Trophoblast cell (in vitro differentiated cells and primary cell): ENCODE data around the gene IZUMO2.
"Not testable (repeated sequence)": the region's sequence is repeated elsewhere in the genome, so short reads cannot be mapped to it uniquely, and the experiment has no call there.

Source experiments
- DNase-seq, 2 donors: peaks; one replicate each; pipeline ENCODE4 v3.0.0-alpha.2; 2016
- H2AFZ ChIP-seq: 2 replicates; pipeline ENCODE4 v1.6.1; 2013; ENCODE audit warnings: low read length, moderate library complexity, mild to moderate bottlenecking; ENCODE audit not compliant: insufficient read depth, poor library complexity
- H2AK5ac ChIP-seq: 2 replicates; pipeline ENCODE4 v1.6.1; 2013; ENCODE audit warnings: mild to moderate bottlenecking, low read length
- H2BK120ac ChIP-seq: 2 replicates; pipeline ENCODE4 v1.6.1; 2013; ENCODE audit warnings: low read length, mild to moderate bottlenecking, moderate library complexity; ENCODE audit not compliant: insufficient read depth, poor library complexity
- H2BK12ac ChIP-seq: 2 replicates; pipeline ENCODE4 v1.6.1; 2013; ENCODE audit warnings: mild to moderate bottlenecking, low read length, moderate library complexity
- H2BK5ac ChIP-seq: 2 replicates; pipeline ENCODE4 v1.6.1; 2013; ENCODE audit warnings: low read length, low read depth, moderate library complexity, mild to moderate bottlenecking; ENCODE audit not compliant: poor library complexity
- H3K14ac ChIP-seq: 2 replicates; pipeline ENCODE4 v1.6.1; 2013; ENCODE audit warnings: mild to moderate bottlenecking, low read length
- H3K18ac ChIP-seq: 2 replicates; pipeline ENCODE4 v1.6.1; 2013; ENCODE audit warnings: mild to moderate bottlenecking, low read length
- H3K23ac ChIP-seq: 2 replicates; pipeline ENCODE4 v1.6.1; 2013; ENCODE audit warnings: low read length
- H3K27ac ChIP-seq: 2 replicates; pipeline ENCODE4 v1.5.1; 2013; ENCODE audit warnings: low read depth, mild to moderate bottlenecking, inconsistent platforms, low read length, moderate library complexity
- H3K27me3 ChIP-seq: 2 replicates; pipeline ENCODE4 v1.6.1; 2013; ENCODE audit warnings: inconsistent platforms, mild to moderate bottlenecking, low read length, moderate library complexity; ENCODE audit not compliant: insufficient read depth
- H3K36me3 ChIP-seq, 2 experiments: 1 replicate in 1 of 2; 2 replicates in 1 of 2; pipeline ENCODE4 v1.6.1; 2013; ENCODE audit warnings: low read length in 2 of 2, mild to moderate bottlenecking in 2 of 2, moderate library complexity in 1 of 2; ENCODE audit not compliant: insufficient read depth in 2 of 2, control insufficient read depth in 1 of 2
- H3K4ac ChIP-seq: 2 replicates; pipeline ENCODE4 v1.6.1; 2013; ENCODE audit warnings: low read depth, mild to moderate bottlenecking, low read length, moderate library complexity
- H3K4me1 ChIP-seq, 2 experiments: 1 replicate in 1 of 2; 2 replicates in 1 of 2; pipeline ENCODE4 v1.6.1; 2013; ENCODE audit warnings: low read length in 2 of 2, mild to moderate bottlenecking in 2 of 2, moderate library complexity in 1 of 2; ENCODE audit not compliant: insufficient read depth in 2 of 2, control insufficient read depth in 1 of 2
- H3K4me2 ChIP-seq: 2 replicates; pipeline ENCODE4 v1.6.1; 2013; ENCODE audit warnings: inconsistent platforms, mild to moderate bottlenecking, low read length, moderate library complexity
- H3K4me3 ChIP-seq: 2 replicates; pipeline ENCODE4 v1.5.1; 2013; ENCODE audit warnings: mild to moderate bottlenecking, low read depth, low read length, inconsistent platforms
- H3K79me1 ChIP-seq: one replicate; pipeline ENCODE4 v1.6.1; 2013; ENCODE audit warnings: low read length
- H3K79me2 ChIP-seq: 2 replicates; pipeline ENCODE4 v1.6.1; 2013; ENCODE audit warnings: low read length, mild to moderate bottlenecking; ENCODE audit not compliant: control insufficient read depth, insufficient read depth, poor library complexity
- H3K9ac ChIP-seq: 2 replicates; pipeline ENCODE4 v1.6.1; 2013; ENCODE audit warnings: mild to moderate bottlenecking, low read length
- H3K9me3 ChIP-seq: 2 replicates; pipeline ENCODE4 v1.6.1; 2013; ENCODE audit warnings: low read depth, mild to moderate bottlenecking, control low read depth, inconsistent platforms, low read length; ENCODE audit not compliant: insufficient read depth
- H4K12ac ChIP-seq: 2 replicates; pipeline ENCODE4 v1.6.1; 2013; ENCODE audit warnings: low read depth, mild to moderate bottlenecking, low read length, moderate library complexity
- H4K8ac ChIP-seq: 2 replicates; pipeline ENCODE4 v1.6.1; 2013; ENCODE audit warnings: low read depth, mild to moderate bottlenecking, low read length, moderate library complexity
- H4K91ac ChIP-seq: one replicate; pipeline ENCODE4 v1.6.1; 2013; ENCODE audit warnings: low read depth, mild to moderate bottlenecking, low read length, moderate library complexity
- WGBS: extraction: QIAGEN DNeasy Blood & Tissue Kit; methylation state at CpG from one replicate; pipeline ENCODE4 v1.1.7; 2013; ENCODE audit warnings: missing lambda C conversion rate; ENCODE audit not compliant: insufficient read length, insufficient coverage; ENCODE audit errors: extremely low coverage; 5-methylcytosine and 5-hydroxymethylcytosine counted together

Gene IZUMO2

DNA sequence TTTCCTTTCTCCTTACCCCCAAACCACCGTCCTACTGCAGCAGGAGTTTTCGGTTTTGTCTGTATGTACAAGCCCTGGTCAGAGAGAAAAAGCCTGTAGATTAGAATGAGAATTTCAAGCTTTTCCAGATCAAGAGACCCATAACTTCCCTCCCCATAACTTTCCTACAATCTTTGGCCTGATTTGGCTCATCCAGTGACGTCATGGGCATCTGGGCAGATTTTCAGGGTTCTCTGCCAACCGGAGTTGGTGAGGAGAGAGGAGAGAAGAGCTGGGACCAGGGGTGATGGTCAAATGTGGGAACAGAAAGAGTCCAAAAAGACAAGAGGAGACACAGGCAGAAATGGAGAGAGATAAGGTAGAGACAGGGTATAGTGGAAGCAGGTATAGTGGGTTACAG, 10.5 kb downstream of the IZUMO2 start:
- Histone ChIP-seq H3K4ac (no peak overlapping the region), H3K27me3 (no peaks in the 10 kb centered on the region), H4K12ac (no peak overlapping the region), H3K9me3 (peaks cover 2% of the 10 kb centered on the region), H3K14ac (no peak overlapping the region), H3K18ac (no peak overlapping the region), H3K79me1 (no peaks in the 10 kb centered on the region), H3K23ac (no peak overlapping the region), H3K9ac (no peak overlapping the region), H3K27ac (no peak overlapping the region), H4K91ac (no peak overlapping the region), H3K4me1 (no peaks in the 10 kb centered on the region), H2BK120ac (no peak overlapping the region), H4K8ac (no peak overlapping the region), H2AK5ac (no peak overlapping the region), H2BK5ac (no peak overlapping the region), H2BK12ac (no peak overlapping the region), H3K79me2 (no peaks in the 10 kb centered on the region), H3K36me3 (no peaks in the 10 kb centered on the region), H2AFZ (no peak overlapping the region), H3K4me2 (no peak overlapping the region), H3K4me3 (no peak overlapping the region)
- no CpG with 5 or more reads among the region's 4 CpGs for WGBS
- DNase-seq, result no peak

GRCh38 chr19:50148528-50148927, 14.6 kb downstream of the IZUMO2 start:
- Histone ChIP-seq H3K36me3 (no peaks in the 10 kb centered on the region), H4K8ac (no peak overlapping the region), H4K91ac (no peak overlapping the region), H3K4me1 (no peaks in the 10 kb centered on the region), H3K14ac (no peak overlapping the region), H2BK12ac (no peak overlapping the region), H3K4me2 (peak overlapping the region; percentile 93), H3K9me3 (no peaks in the 10 kb centered on the region), H3K9ac (no peak overlapping the region), H2AK5ac (no peak overlapping the region), H2AFZ (no peak overlapping the region), H3K27me3 (no peaks in the 10 kb centered on the region), H2BK120ac (no peak overlapping the region), H3K18ac (no peak overlapping the region), H3K23ac (no peak overlapping the region), H3K79me1 (no peaks in the 10 kb centered on the region), H3K4ac (no peak overlapping the region), H4K12ac (no peak overlapping the region), H3K4me3 (no peak overlapping the region), H2BK5ac (no peak overlapping the region), H3K27ac (no peak overlapping the region), H3K79me2 (no peaks in the 10 kb centered on the region)
- no peak for DNase-seq

DNA sequence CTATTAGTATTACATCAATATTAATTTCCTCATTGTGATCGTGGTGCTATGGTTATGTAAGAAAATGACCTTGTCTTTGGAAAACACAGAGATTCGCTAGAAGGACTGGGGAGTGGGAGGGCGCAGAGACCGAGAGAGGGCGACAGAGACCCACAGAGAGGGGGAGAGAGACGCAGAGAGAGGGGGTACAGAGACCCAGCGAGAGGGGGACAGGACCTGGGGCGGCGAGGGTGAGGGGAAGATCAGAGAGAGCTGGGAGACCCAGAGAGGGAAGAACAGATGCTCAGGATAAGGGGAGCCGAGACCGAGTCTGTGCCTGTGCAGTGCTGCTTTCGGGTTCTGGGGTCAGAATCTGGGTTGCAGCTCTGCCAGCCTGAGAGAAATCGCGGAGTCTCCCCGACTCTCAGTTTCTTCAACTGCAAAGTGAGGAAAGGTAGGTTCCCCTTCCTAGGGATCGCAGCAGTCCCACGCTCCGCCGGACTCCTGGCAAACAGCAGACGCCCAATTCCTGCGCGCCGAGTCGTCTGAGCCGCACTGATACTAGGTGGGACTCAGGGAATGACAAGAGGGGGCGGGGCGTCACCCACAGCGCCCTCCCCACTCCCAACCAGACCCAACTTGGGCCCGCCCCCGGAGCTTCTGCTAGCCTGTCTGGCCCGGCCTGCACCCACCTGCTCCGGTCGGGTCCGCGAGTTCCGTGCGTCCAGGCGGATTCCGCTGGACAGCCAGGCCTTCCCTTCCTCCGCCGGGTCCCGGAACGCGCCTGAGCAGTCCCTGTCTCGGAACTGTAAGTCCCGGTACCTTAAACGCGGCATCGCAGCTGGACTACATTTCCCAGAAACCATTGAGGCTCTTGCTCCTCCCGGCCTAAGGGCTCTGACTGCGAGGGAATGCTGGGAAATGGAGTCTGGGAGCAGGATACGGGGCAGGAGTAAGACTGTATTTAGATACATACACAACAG, 15.3 kb downstream of the IZUMO2 start:
- Histone ChIP-seq H3K4ac (no peak overlapping the region), H3K9me3 (no peaks in the 10 kb centered on the region), H2BK120ac (no peak overlapping the region), H3K4me1 (no peaks in the 10 kb centered on the region), H3K27ac (no peak overlapping the region), H3K23ac (no peak overlapping the region), H3K9ac (peak overlapping the region; percentile 1), H3K79me1 (no peaks in the 10 kb centered on the region), H2BK12ac (no peak overlapping the region), H2AFZ (peak overlapping the region; percentile 89), H3K4me3 (peak overlapping the region; percentile 83), H4K8ac (no peak overlapping the region), H2AK5ac (no peak overlapping the region), H3K27me3 (no peaks in the 10 kb centered on the region), H3K36me3 (no peaks in the 10 kb centered on the region), H3K4me2 (peak overlapping the region; percentile 93), H3K79me2 (no peaks in the 10 kb centered on the region), H3K14ac (no peak overlapping the region), H2BK5ac (no peak overlapping the region), H4K91ac (no peak overlapping the region), H4K12ac (no peak overlapping the region), H3K18ac (no peak overlapping the region)
- no CpG with 5 or more reads among the region's 52 CpGs for WGBS
- DNase-seq, result peak; percentile 89 to 95

DNA sequence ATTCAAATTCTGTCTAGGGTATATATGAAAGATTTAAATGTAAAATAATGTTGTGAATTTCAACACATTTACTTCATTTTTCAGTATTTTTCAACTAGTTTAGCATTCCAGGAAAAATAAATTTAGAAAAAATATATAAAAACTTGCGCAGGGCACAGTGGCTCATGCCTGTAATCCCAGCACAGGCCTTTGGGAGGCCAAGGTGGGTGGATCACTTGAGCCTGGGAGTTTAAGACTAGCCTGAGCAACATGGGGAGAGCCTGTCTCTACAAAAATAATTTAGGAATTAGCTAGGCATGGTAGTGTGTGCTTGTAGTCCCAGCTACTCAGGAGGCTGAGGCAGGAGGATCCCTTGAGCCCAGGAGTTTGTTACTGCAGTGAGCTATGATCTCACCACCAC, 21.2 kb downstream of the IZUMO2 start:
- H3K9ac ChIP-seq, H2AFZ ChIP-seq, H2BK5ac ChIP-seq, H3K18ac ChIP-seq, H2BK12ac ChIP-seq, H2BK120ac ChIP-seq, H3K4me3 ChIP-seq, H3K36me3 ChIP-seq, H3K9me3 ChIP-seq, H3K4me2 ChIP-seq, H3K23ac ChIP-seq, H3K27me3 ChIP-seq, H4K12ac ChIP-seq, DNase-seq, H3K79me2 ChIP-seq, H3K27ac ChIP-seq, H3K4me1 ChIP-seq, H4K91ac ChIP-seq, H4K8ac ChIP-seq, H3K79me1 ChIP-seq, H3K4ac ChIP-seq, H3K14ac ChIP-seq, H2AK5ac ChIP-seq: not testable (repeated sequence)
- WGBS, result no CpG with 5 or more reads among the region's 1 CpG
